ENCODE results near the gene DGCR8.

The DGCR8 gene

DNA sequence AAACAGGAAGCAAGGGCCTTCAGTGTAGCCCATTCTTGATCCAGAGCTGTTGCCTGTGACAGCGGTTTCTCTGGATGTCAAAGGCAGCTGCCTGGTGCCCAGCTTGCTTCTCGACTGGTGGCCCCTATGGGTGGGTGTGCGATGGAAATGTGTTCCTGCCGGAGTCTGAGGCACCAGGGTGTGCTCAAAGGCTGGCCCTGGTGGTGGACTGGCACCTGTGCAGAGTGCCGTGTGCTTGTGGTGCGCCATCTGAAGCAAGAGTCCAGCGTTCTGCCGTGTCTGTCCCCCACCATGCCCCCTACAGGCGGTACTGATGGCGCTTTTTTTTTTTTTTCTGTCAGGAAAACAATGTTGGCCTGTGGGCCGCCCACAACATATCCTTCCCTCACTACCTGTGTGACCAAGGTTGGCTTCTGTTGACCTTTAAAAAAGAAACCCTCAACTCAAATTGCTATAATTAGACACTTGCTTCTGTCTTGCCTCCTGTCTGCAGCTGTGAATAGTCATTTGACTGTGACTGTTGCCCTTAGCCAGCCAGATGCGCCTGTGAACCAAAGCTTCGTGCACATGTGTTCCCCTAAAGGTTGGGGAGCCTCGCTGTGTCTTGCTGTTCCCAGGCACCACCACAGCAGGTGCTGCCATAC, 31.1 kb downstream of the DGCR8 start:
- H3K27ac ChIP-seq (ENCODE audit: insufficient read depth, low read length, poor library complexity, severe bottlenecking), result no peak overlapping the region
- peaks cover 80% of the 10 kb centered on the region for H3K36me3 ChIP-seq (ENCODE audit: control insufficient read depth, insufficient read depth, low read length)
- no peaks in the 10 kb centered on the region for H3K27me3 ChIP-seq (replicated peaks; ENCODE audit: control insufficient read depth, insufficient read depth, low read length, poor library complexity, severe bottlenecking)
- no peaks in the 10 kb centered on the region for H3K9me3 ChIP-seq (ENCODE audit: control insufficient read depth, low read length)
- no peak for DNase-seq
- no peak overlapping the region for H3K4me3 ChIP-seq (ENCODE audit: insufficient read depth, low read depth, low read length, poor library complexity, severe bottlenecking)
- H3K4me1 ChIP-seq (ENCODE audit: control insufficient read depth, insufficient read depth, low read length, poor library complexity, severe bottlenecking), result peaks cover 4% of the 10 kb centered on the region

DNA sequence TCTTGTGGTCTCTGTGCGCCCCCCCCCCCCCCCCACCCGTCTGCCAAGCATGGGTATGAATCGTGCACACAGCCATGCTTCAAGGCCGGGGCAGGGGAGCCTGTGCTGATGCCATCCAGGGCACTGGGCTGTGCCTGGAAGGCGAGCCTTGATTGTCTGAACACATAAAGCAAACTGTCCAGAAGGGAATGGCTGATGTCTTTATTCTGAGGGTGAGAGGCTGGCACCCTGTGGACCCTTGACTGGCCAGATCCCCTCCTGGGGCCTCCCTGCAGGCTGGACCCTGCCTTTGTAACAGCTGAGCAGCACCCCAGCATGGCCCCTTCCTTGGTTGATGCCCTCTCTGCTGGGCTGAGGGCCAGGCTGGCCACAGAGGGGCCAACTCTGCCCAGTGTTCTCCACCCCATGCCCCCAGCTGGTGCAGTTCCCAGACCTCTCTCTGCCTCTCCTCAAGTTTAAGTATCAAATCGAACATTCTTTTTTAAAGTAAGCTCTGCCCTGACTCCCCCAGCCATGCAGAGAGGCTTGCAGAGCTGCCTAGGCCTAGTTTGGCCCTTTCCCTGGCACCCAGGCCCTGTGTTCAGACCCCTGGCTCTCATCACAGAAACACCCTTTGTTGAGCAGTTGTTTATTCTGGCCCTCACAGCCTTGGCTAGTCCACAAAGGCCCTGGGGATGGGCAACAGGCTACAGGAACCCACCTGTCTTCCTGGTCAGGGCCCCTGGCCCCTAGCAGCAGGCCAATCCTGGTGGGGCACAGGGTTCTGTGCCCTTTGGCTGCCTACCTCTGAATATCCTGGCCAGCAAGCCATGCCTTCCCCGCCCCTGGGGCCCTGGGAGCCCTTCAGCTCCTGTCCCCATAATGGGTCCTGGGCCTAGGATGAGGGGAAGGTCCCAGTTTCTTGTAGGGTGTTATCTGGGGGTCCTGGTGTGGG, 31.9 kb downstream of the DGCR8 start:
- no peaks in the 10 kb centered on the region for H3K27me3 ChIP-seq (replicated peaks; ENCODE audit: control insufficient read depth, insufficient read depth, low read length, poor library complexity, severe bottlenecking)
- no peak overlapping the region for H3K27ac ChIP-seq (ENCODE audit: insufficient read depth, low read length, poor library complexity, severe bottlenecking)
- H3K4me3 ChIP-seq (ENCODE audit: insufficient read depth, low read depth, low read length, poor library complexity, severe bottlenecking), result no peak overlapping the region
- no peaks in the 10 kb centered on the region for H3K9me3 ChIP-seq (ENCODE audit: control insufficient read depth, low read length)
- H3K4me1 ChIP-seq (ENCODE audit: control insufficient read depth, insufficient read depth, low read length, poor library complexity, severe bottlenecking), result peaks cover 11% of the 10 kb centered on the region
- DNase-seq, result no peak
- peaks cover 73% of the 10 kb centered on the region for H3K36me3 ChIP-seq (ENCODE audit: control insufficient read depth, insufficient read depth, low read length)

DNA sequence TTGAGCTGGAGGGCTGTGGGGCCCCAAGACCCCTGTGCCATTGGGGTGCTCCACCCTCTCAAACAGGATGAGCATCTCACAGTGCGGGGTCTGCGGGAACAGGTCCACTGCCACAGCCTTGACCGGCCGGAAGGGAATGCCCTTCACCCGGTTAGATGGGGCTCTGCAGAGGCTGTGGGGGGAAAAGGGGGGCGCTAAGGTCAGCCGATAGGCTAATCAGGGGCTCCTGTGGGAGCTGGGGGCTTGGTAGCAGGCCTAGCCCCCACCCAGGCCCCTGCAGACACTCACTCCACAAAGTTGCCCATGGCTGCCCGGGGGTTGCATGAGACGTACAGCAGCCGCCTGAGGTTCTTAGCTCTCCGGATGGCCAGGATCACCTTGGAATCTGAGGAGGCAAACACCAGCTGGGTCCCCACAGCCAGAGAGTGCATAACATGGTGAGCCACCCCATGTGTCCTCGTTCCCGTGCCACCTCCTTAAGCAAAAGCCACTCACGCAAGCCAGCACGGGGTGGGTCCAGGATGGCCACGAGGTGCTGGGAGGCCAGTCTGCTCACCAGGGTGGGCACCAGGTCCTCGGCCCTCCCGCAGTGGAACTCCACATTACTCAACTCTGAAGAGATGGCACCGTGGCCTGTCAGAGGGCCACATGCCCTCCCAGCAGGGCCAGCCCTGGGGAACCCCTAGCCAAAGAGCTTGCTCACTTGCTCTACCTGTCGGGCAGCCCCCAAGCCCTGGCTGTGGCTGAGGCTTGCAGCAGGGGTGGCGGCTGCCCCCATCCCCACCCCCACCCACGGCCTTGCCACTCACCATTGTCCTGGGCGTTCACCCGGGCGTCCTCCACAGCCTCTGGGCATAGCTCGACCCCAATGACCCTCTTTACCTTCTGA, 32.8 kb downstream of the DGCR8 start:
- no peaks in the 10 kb centered on the region for H3K27me3 ChIP-seq (replicated peaks; ENCODE audit: control insufficient read depth, insufficient read depth, low read length, poor library complexity, severe bottlenecking)
- H3K4me1 ChIP-seq (ENCODE audit: control insufficient read depth, insufficient read depth, low read length, poor library complexity, severe bottlenecking), result peaks cover 11% of the 10 kb centered on the region
- H3K9me3 ChIP-seq (ENCODE audit: control insufficient read depth, low read length), result no peaks in the 10 kb centered on the region
- peaks cover 64% of the 10 kb centered on the region for H3K36me3 ChIP-seq (ENCODE audit: control insufficient read depth, insufficient read depth, low read length)
- no peak overlapping the region for H3K4me3 ChIP-seq (ENCODE audit: insufficient read depth, low read depth, low read length, poor library complexity, severe bottlenecking)
- no peak for DNase-seq
- no peak overlapping the region for H3K27ac ChIP-seq (ENCODE audit: insufficient read depth, low read length, poor library complexity, severe bottlenecking)

DNA sequence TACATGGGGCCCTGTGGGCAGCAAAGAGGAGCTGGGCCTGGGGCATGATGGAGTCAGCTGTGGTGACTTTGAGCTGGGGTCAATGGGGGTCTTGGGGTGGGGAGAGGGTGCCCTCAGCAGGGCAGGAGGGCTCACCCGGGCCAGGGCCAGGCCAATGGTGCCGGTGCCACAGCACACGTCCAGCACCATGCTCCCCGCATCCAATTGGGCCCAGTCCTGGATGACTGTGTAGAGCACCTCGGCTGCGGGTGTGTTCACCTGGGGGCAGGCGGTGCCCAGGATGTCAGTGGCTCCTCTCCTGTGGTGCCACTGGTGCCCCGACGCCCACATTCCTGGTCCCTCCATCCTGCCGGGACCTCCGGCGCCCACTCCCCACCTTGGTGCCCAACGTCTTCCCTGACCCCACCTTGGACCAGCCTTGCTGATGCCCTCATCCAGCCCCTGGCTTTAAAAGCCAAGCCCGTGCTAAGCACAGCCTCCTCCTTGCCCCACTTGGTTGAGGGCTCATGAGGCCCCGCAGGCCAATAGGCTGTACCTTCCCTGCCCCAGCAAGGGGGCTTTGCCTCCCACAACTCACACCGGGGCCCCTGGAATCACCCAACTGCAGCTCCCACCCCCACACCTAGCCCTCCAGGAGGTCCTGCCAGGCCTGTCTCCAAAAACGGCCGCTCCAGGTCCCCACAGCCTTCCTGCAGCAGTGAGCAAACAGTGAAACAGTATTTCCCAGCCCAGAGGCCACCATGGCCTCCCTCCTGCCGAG, 33.7 kb downstream of the DGCR8 start:
- Histone ChIP-seq H3K27ac (ENCODE audit: insufficient read depth, low read length, poor library complexity, severe bottlenecking) (no peak overlapping the region), H3K36me3 (ENCODE audit: control insufficient read depth, insufficient read depth, low read length) (peaks cover 57% of the 10 kb centered on the region), H3K9me3 (ENCODE audit: control insufficient read depth, low read length) (no peaks in the 10 kb centered on the region), H3K4me3 (ENCODE audit: insufficient read depth, low read depth, low read length, poor library complexity, severe bottlenecking) (no peak overlapping the region), H3K27me3 (replicated peaks; ENCODE audit: control insufficient read depth, insufficient read depth, low read length, poor library complexity, severe bottlenecking) (no peaks in the 10 kb centered on the region), H3K4me1 (ENCODE audit: control insufficient read depth, insufficient read depth, low read length, poor library complexity, severe bottlenecking) (peaks cover 19% of the 10 kb centered on the region)
- no peak for DNase-seq

DNA sequence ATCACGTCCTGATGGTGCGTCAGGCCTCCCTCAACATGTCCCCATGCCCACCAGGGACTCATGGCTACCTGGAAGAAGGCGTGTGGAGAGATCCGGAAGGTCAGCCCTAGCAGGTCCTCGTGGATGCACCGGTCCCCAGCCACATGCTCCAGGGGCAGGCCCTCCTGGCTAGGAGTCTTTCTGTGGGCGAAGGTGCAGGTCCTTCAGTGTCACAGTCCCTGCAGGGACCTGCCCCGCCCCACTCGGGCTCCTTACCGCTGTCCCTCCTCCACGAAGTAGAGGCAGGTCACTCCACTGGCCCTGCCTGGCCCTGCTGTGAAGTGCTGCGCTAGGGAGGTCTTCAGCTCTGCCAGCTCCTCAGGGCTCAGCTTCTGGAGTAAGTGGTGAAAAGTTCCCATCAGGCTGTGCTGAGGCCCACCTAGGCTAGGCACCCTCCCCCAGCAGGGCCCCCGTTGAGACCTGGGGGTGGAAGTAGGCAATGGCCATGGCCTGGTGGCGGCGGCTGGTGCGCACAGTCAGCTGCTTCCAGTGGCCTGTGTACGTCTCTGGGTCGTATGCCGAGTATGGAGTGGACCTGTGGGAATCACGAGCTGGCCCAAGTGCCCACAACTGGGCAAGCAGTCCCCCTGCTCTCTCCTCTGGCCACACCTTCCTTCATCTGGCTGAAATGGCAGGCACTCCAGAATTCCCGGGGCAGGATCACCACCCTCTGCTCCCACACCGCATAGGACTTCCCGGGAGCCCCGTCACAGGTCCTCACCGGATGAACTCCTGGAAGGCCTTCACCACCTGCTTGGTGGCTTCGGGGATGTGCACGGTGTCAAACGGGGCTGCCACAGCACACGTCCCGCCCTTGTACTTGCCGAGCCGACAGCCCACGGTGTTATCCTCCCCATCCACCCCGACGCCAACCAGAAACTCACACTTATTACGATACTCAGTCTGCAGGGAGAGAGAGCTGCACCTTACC, 34.8 kb downstream of the DGCR8 start:
- peaks cover 20% of the 10 kb centered on the region for H3K4me1 ChIP-seq (ENCODE audit: control insufficient read depth, insufficient read depth, low read length, poor library complexity, severe bottlenecking)
- H3K4me3 ChIP-seq (ENCODE audit: insufficient read depth, low read depth, low read length, poor library complexity, severe bottlenecking), result no peak overlapping the region
- H3K36me3 ChIP-seq (ENCODE audit: control insufficient read depth, insufficient read depth, low read length), result peaks cover 53% of the 10 kb centered on the region
- H3K27ac ChIP-seq (ENCODE audit: insufficient read depth, low read length, poor library complexity, severe bottlenecking), result no peak overlapping the region
- no peaks in the 10 kb centered on the region for H3K27me3 ChIP-seq (replicated peaks; ENCODE audit: control insufficient read depth, insufficient read depth, low read length, poor library complexity, severe bottlenecking)
- no peaks in the 10 kb centered on the region for H3K9me3 ChIP-seq (ENCODE audit: control insufficient read depth, low read length)
- no peak for DNase-seq

DNA sequence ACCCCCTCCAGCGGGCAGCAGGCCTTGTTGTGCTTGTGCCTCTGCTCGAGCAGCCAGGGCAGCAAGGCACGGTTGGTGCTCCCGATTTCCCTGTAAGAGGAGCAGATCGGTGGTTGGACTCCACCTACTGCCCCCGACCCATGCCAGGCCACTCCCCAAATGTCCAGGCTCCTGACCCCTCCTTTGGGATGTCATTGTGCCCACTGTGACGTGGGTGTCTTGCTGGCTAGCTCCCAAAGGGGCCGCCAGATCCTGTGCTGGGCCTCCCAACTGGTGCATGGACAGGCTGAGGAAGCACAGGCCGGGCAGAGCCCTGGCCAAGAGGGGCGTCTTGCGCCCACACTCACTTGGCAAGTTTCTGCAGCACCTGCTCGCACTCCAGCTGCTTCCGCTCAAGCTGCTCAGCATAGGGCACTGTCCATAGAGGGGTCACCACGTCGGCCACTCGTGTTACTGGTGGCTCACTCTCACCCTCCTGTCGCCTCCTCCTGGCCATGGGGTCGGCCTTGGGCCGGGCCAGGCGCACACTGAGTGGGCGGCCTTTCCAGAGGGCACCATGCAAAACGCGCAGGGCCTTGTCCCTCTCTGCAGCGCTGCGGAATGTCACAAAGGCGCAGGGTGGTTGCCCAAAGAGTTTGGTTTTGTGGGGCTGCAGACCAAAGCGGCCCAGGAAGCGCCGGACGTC, 35.8 kb downstream of the DGCR8 start, which contains the start of gene RANBP1:
RANBP1 (plus strand) TSS at position 414 of the 685 bp plus-strand sequence; CDS start at position 495, 81 bp downstream.
- Histone ChIP-seq H3K27me3 (replicated peaks; ENCODE audit: control insufficient read depth, insufficient read depth, low read length, poor library complexity, severe bottlenecking) (no peaks in the 10 kb centered on the region), H3K4me1 (ENCODE audit: control insufficient read depth, insufficient read depth, low read length, poor library complexity, severe bottlenecking) (peaks cover 24% of the 10 kb centered on the region), H3K27ac (ENCODE audit: insufficient read depth, low read length, poor library complexity, severe bottlenecking) (peak within 1 kb of the TSS; percentile 86), H3K36me3 (ENCODE audit: control insufficient read depth, insufficient read depth, low read length) (peaks cover 55% of the 10 kb centered on the region), H3K9me3 (ENCODE audit: control insufficient read depth, low read length) (no peaks in the 10 kb centered on the region), H3K4me3 (ENCODE audit: insufficient read depth, low read depth, low read length, poor library complexity, severe bottlenecking) (peak within 1 kb of the TSS; percentile 85)
- no peak for DNase-seq

DNA sequence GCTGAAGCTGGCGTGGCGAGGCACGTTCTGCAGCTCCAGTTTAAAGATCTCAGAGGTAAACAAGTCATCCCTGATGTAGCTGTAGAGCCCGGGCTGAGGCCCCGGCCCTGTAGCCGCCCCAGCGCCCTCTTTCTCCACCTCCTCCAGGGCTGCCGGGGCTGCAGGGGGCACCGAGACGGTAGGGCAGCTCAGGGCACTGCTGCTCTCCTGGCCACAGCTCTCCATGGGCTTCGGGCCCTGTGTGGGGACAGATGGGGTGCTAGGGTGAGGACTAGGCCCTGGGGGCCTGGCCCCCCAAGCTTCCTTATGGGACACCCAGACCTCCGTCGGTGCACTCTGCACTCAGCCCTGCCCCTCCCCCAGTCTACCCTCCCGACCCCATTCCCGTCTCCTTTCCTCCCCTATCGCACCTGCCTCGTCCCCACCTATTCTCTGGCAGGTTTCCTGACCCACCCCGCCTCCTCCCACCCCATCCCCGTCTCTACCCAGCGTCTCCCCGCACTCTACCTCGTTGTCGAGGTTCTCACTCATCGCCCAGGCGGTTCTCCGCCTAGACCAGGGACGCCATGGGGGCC, 36.4 kb downstream of the DGCR8 start:
- Histone ChIP-seq H3K27ac (ENCODE audit: insufficient read depth, low read length, poor library complexity, severe bottlenecking) (peak overlapping the region; percentile 86), H3K4me3 (ENCODE audit: insufficient read depth, low read depth, low read length, poor library complexity, severe bottlenecking) (peak overlapping the region; percentile 85), H3K4me1 (ENCODE audit: control insufficient read depth, insufficient read depth, low read length, poor library complexity, severe bottlenecking) (peaks cover 24% of the 10 kb centered on the region), H3K36me3 (ENCODE audit: control insufficient read depth, insufficient read depth, low read length) (peaks cover 56% of the 10 kb centered on the region), H3K27me3 (replicated peaks; ENCODE audit: control insufficient read depth, insufficient read depth, low read length, poor library complexity, severe bottlenecking) (no peaks in the 10 kb centered on the region), H3K9me3 (ENCODE audit: control insufficient read depth, low read length) (no peaks in the 10 kb centered on the region)
- DNase-seq, result no peak

DNA sequence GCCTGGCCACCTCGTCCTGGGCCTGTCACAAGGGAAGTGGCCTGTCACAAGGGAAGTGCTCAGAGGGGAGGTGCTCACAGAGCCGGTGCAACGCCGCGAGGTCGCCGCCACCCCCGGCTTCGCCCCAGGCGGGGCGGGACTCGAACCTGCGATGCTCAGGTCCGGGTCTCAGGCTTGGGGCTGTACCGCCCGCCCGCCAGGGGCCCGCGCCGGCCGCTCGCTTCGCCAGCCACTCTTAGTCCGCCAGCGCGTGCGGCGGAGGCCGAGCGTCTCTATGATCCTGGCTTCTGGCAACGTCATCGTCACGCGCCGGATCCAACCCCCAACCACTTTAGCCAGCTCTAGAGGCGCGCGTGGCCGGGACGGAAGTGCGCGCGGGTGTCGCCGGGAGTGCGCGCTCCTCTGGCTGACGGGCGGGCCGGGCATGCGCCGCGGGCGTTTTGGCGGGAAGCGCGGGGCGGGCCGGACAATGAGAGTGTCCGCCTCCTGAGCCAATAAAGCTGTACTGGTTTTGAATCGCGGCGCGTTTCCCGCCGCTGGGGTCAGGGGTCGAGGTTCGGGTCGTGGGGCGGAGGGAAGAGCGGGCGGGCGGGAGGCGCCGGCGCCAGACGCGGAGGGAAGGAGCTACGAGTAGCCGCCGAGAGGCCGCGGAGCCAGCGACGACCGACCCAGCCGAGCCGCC, 37.1 kb downstream of the DGCR8 start, which contains the start of gene TRMT2A:
TRMT2A (minus strand) TSS at position 276 of the 682 bp plus-strand sequence. CDS start 320 bp downstream, outside the sequence.
- DNase-seq, result peak; percentile 94 to 95 (median 95)
- Histone ChIP-seq H3K36me3 (ENCODE audit: control insufficient read depth, insufficient read depth, low read length) (peaks cover 62% of the 10 kb centered on the region), H3K9me3 (ENCODE audit: control insufficient read depth, low read length) (no peaks in the 10 kb centered on the region), H3K27me3 (replicated peaks; ENCODE audit: control insufficient read depth, insufficient read depth, low read length, poor library complexity, severe bottlenecking) (no peaks in the 10 kb centered on the region), H3K27ac (ENCODE audit: insufficient read depth, low read length, poor library complexity, severe bottlenecking) (peak within 1 kb of the TSS; percentile 86), H3K4me1 (ENCODE audit: control insufficient read depth, insufficient read depth, low read length, poor library complexity, severe bottlenecking) (peaks cover 24% of the 10 kb centered on the region), H3K4me3 (ENCODE audit: insufficient read depth, low read depth, low read length, poor library complexity, severe bottlenecking) (peak within 1 kb of the TSS; percentile 85)

Measured in effector memory CD4-positive, alpha-beta T cell (primary cell).